Subcutaneous adipose tissue (tissue), 4 donors: Measurements from ENCODE around the gene OR6K2. TPM values are rescaled to one million over a fixed set of nuclear protein-coding genes. Genes with fewer than 3 reads are reported as not detected.

Experiments used
- total RNA-seq, 4 donors: library from RNA; depleted of rRNA; stranded (reverse); fragments of >200 nt; gene quantifications; one replicate each; pipeline ENCODE4 v1.1.0, GENCODE V29; 2016
- TF ChIP-seq, protein P1 (sequence below): fragments of 450-650 bp; IDR thresholded peaks from one replicate; pipeline ENCODE4 v1.5.1; 2016; ENCODE audit warnings: low read depth, mild to moderate bottlenecking, control low read depth, antibody characterized with exemption, moderate library complexity

Gene OR6K2
- total RNA-seq, 4 donors from 2014 or later: not detected

DNA sequence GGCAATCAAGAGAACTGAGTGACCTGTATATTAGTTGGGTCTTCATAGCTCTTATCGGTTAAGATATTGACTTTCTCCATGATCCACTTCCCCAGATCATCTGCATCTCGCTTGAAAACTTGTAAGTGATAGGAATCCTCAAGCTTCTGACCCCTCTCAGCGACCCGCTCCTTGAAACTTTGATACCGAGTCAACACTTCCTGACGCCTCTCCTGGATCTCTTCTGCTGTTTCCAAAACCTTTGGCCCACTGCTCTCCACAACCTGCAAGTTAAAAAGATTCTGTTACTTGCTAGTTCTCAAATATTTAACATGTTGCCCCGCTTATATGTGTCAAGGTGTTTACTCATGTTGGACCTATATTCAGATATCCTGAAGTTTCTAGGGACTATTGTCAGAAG lies 15.4 kb downstream of the OR6K2 start:
- TF ChIP-seq, protein P1, sequence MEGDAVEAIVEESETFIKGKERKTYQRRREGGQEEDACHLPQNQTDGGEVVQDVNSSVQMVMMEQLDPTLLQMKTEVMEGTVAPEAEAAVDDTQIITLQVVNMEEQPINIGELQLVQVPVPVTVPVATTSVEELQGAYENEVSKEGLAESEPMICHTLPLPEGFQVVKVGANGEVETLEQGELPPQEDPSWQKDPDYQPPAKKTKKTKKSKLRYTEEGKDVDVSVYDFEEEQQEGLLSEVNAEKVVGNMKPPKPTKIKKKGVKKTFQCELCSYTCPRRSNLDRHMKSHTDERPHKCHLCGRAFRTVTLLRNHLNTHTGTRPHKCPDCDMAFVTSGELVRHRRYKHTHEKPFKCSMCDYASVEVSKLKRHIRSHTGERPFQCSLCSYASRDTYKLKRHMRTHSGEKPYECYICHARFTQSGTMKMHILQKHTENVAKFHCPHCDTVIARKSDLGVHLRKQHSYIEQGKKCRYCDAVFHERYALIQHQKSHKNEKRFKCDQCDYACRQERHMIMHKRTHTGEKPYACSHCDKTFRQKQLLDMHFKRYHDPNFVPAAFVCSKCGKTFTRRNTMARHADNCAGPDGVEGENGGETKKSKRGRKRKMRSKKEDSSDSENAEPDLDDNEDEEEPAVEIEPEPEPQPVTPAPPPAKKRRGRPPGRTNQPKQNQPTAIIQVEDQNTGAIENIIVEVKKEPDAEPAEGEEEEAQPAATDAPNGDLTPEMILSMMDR: no peak

DNA sequence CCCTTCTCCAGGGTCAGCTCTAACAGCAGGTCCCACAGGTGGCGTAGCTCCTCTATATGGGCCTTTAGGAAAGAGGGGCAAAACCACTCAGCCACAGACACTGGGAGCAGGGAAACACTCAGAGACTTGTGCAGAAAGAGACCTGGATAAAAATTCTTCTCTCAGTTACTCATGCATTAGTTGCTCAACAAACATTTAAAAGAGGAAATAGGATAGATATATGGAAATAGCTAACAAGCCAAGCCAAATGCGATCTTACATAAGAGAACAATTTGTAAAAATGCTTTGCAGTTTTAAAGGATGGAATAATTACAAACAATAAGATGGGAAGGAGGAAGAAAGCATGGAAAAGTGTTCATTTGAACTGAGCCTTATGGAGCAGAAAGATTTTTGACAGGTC lies 18.8 kb downstream of the OR6K2 start:
- TF ChIP-seq, protein P1: no peak

GRCh38 chr1:158679289-158679688 lies 21.2 kb downstream of the OR6K2 start:
- TF ChIP-seq, protein P1: no peak

GRCh38 chr1:158675563-158676323 lies 24.7 kb downstream of the OR6K2 start:
- TF ChIP-seq, protein P1: no peak

GRCh38 chr1:158674302-158674701 lies 26.1 kb downstream of the OR6K2 start:
- TF ChIP-seq, protein P1: no peak

GRCh38 chr1:158666037-158666436 lies 34.4 kb downstream of the OR6K2 start:
- TF ChIP-seq, protein P1: no peak

DNA sequence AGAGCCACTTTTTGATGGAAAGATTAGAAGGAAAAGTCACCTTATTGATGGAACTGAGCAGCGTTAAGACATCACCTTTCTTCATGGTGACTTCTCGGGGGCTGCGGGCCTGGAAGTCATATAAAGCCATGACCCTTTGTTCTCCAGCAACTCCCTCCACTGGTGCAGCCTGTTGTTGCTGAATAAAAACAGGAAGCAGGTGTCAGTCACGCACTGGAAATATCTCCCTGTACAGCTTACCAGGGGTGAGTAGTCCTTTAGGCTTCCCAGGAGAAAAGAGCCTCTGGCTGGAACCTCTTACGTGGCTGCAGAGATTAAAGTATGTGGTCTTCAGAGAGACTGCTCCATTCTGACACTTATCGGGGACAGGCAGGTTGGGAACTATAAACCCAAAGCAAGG lies 45.9 kb downstream of the OR6K2 start:
- TF ChIP-seq, protein P1: no peak
